Inferior parietal cortex (tissue), 1 donor: ENCODE data around the gene ADAMTSL2.
A peak's percentile ranks its signal among the peaks of the same experiment; 100 is the strongest.

ENCODE experiments used
- DNase-seq: peaks from one replicate; pipeline ENCODE4 v3.0.0-alpha.2; 2016; ENCODE audit errors: extremely low spot score

The ADAMTSL2 gene

GRCh38 chr9:133517711-133518110 lies 16.8 kb upstream of the ADAMTSL2 start:
- DNase-seq = no peak

GRCh38 chr9:133518200-133518599 lies 16.3 kb upstream of the ADAMTSL2 start:
- DNase-seq = no peak

- no peak for DNase-seq
Measured at GRCh38 chr9:133518706-133519449, 15.6 kb upstream of the ADAMTSL2 start.

- no peak for DNase-seq
Measured at GRCh38 chr9:133519693-133520092, 14.8 kb upstream of the ADAMTSL2 start.

GRCh38 chr9:133520121-133520835 lies 14.2 kb upstream of the ADAMTSL2 start:
- no peak for DNase-seq

GRCh38 chr9:133521122-133522072 lies 13.1 kb upstream of the ADAMTSL2 start:
- no peak for DNase-seq

GRCh38 chr9:133522073-133522910 lies 12.2 kb upstream of the ADAMTSL2 start:
- no peak for DNase-seq

GRCh38 chr9:133523106-133523505 lies 11.4 kb upstream of the ADAMTSL2 start:
- DNase-seq = no peak

GRCh38 chr9:133524146-133524545 lies 10.4 kb upstream of the ADAMTSL2 start:
- no peak for DNase-seq

GRCh38 chr9:133524679-133525228 lies 9.8 kb upstream of the ADAMTSL2 start, which contains the start of gene MYMK:
TSS of gene MYMK (minus strand) at chr9:133524959. CDS start at chr9:133524844, 115 bp downstream.
- DNase-seq = no peak

- DNase-seq = no peak
Measured at GRCh38 chr9:133525677-133526076, 8.8 kb upstream of the ADAMTSL2 start.

- peak; percentile 65 for DNase-seq
Measured at GRCh38 chr9:133526721-133527321, 7.7 kb upstream of the ADAMTSL2 start.

GRCh38 chr9:133527444-133527920 lies 7.0 kb upstream of the ADAMTSL2 start:
- no peak for DNase-seq

- DNase-seq = no peak
Measured at GRCh38 chr9:133528001-133528875, 6.3 kb upstream of the ADAMTSL2 start.

- DNase-seq = no peak
Measured at GRCh38 chr9:133528876-133529241, 5.6 kb upstream of the ADAMTSL2 start.

GRCh38 chr9:133529457-133529856 lies 5.0 kb upstream of the ADAMTSL2 start:
- DNase-seq = no peak

- DNase-seq = no peak
Measured at GRCh38 chr9:133529874-133530273, 4.6 kb upstream of the ADAMTSL2 start.

GRCh38 chr9:133531293-133531692 lies 3.2 kb upstream of the ADAMTSL2 start:
- DNase-seq = no peak

GRCh38 chr9:133532937-133533668 lies 1.4 kb upstream of the ADAMTSL2 start:
- peak; percentile 43 for DNase-seq
